Ovary (tissue), 9 donors: ENCODE data around the gene DYRK2. TPM values are rescaled to one million over a fixed set of nuclear protein-coding genes. Genes with fewer than 3 reads are reported as not detected.

Experiments
- DNase-seq, 5 donors: peaks; one replicate each; pipeline ENCODE4 v3.0.0-alpha.2; 2019 to 2020
- H3K27ac ChIP-seq, 2 donors: fragments of 200-600 bp; one replicate each; pipeline versions ENCODE4 v1.5.1 to v1.8.0; 2019 to 2022
- H3K27me3 ChIP-seq: fragments of 200-600 bp; one replicate; pipeline ENCODE4 v1.8.0; 2022
- H3K36me3 ChIP-seq: fragments of 200-600 bp; sonication (generic); one replicate; pipeline ENCODE4 v1.5.1; 2019
- H3K4me1 ChIP-seq: one replicate; pipeline ENCODE4 v1.8.1; 2013; ENCODE audit warnings: mild to moderate bottlenecking, moderate library complexity; ENCODE audit not compliant: insufficient read depth
- H3K4me3 ChIP-seq: fragments of 200-600 bp; sonication (generic); one replicate; pipeline ENCODE4 v1.5.1; 2017
- H3K9me3 ChIP-seq, 2 donors: fragments of 200-600 bp in 1 of 2; sonication (generic) in 1 of 2; one replicate each; pipeline versions ENCODE4 v1.5.1 to v1.8.1; 2013 to 2019; ENCODE audit warnings: mild to moderate bottlenecking in 1 of 2, moderate library complexity in 1 of 2
- EP300 ChIP-seq: sonication (generic); formaldehyde crosslinking; IDR thresholded peaks from one replicate; pipeline ENCODE4 v1.6.1; 2017; ENCODE audit warnings: antibody characterized with exemption
- POLR2A ChIP-seq: fragments of 450-650 bp; IDR thresholded peaks from one replicate; pipeline ENCODE4 v1.6.1; 2017; ENCODE audit warnings: antibody characterized with exemption, mild to moderate bottlenecking, moderate library complexity
- WGBS, 3 donors: extraction: QIAGEN DNeasy Blood & Tissue Kit in 1 of 3; methylation state at CpG; one replicate each; pipeline versions ENCODE4 v1.1.5 to v1.1.7; 2013 to 2017; 5-methylcytosine and 5-hydroxymethylcytosine counted together
- intact Hi-C, 4 donors: fragments of 100-400 bp; cut with DNase I; formaldehyde crosslinking; loops; one replicate each; pipeline versions ENCODE4 v1.11.0 to v1.15.1; 2022 to 2023
- polyA plus RNA-seq, 2 donors: library from polyadenylated mRNA; stranded (reverse); fragments of 200-250 nt in 1 of 2; fragments of 350-450 nt in 1 of 2; fragmentation: Illumina TruSeq in 1 of 2; extraction: RNeasy Lipid Tissue Mini Kit (QIAGEN cat#74804) in 1 of 2; gene quantifications; one replicate each; pipeline ENCODE4 v1.2.3, GENCODE V29; 2013 to 2014
- total RNA-seq, 7 donors: library from RNA; depleted of rRNA in 2 of 7; stranded (reverse); fragments of >200 nt in 2 of 7; fragmentation: NEBNext Ultra II Directional in 3 of 7; extraction: Animal tissue kit (Norgen Biotek cat#: 25700) in 3 of 7; gene quantifications; one replicate each; pipeline versions ENCODE4 v1.1.0 to v1.2.4, GENCODE V29; 2016 to 2023
- TF ChIP-seq, protein P1 (sequence below), 3 donors: fragments of 450-650 bp in 2 of 3; fragments of 200-600 bp in 1 of 3; IDR thresholded peaks; one replicate each; pipeline versions ENCODE4 v1.5.1 to v1.8.0; 2016 to 2022; ENCODE audit warnings: antibody characterized with exemption in 3 of 3, mild to moderate bottlenecking in 1 of 3
- donor health status: DM: no; HTN: no; CAD: no; lungs with moderate emphysema.
- donor health status: DM: no; HTN: no; CAD: no.
- donor health status: Bipolar disorder and iron deficiency.
- donor health status: DM: yes; HTN: yes; CAD: no.
- donor health status: DM: no; HTN: no; CAD: no.
- donor health status: DM: yes; HTN: yes; CAD: no.

Gene DYRK2
- total and polyA plus RNA-seq, 9 donors = 7.4 to 23.6 (median 17.7) TPM

DNA sequence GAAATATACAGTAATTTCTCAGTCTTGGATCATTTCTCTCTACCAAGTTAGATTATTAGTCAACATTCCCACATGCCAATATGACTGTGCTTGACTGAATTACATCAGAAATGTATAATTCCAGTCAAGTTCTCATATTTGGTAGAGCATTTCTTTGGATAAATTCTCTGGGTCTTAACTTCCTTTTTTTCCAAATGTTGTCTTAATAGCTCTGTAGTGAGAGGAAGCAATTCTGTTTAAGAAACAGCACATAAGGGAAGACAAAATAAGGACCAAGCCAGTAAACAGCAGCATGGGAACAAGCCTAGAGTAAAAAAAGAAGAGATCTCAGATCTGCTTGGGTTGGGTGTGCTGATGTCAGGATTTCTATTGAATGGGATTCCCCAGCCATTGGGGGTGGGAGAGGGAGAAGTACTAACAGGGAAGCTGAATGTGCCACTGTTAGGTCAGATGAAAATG, 14.2 kb upstream of the DYRK2 start:
- Histone ChIP-seq H3K4me1 (peaks cover 2% of the 10 kb centered on the region), H3K27me3 (no peaks in the 10 kb centered on the region), H3K9me3 (no peaks in the 10 kb centered on the region), H3K27ac (no peak overlapping the region), H3K36me3 (no peaks in the 10 kb centered on the region), H3K4me3 (no peak overlapping the region)
- intact Hi-C loops = no loop called here
- TF ChIP-seq, protein P1, sequence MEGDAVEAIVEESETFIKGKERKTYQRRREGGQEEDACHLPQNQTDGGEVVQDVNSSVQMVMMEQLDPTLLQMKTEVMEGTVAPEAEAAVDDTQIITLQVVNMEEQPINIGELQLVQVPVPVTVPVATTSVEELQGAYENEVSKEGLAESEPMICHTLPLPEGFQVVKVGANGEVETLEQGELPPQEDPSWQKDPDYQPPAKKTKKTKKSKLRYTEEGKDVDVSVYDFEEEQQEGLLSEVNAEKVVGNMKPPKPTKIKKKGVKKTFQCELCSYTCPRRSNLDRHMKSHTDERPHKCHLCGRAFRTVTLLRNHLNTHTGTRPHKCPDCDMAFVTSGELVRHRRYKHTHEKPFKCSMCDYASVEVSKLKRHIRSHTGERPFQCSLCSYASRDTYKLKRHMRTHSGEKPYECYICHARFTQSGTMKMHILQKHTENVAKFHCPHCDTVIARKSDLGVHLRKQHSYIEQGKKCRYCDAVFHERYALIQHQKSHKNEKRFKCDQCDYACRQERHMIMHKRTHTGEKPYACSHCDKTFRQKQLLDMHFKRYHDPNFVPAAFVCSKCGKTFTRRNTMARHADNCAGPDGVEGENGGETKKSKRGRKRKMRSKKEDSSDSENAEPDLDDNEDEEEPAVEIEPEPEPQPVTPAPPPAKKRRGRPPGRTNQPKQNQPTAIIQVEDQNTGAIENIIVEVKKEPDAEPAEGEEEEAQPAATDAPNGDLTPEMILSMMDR (IDR thresholded peaks at IDR 0.05) = no peak
- TF ChIP-seq POLR2A = no peak
- DNase-seq = no peak

DNA sequence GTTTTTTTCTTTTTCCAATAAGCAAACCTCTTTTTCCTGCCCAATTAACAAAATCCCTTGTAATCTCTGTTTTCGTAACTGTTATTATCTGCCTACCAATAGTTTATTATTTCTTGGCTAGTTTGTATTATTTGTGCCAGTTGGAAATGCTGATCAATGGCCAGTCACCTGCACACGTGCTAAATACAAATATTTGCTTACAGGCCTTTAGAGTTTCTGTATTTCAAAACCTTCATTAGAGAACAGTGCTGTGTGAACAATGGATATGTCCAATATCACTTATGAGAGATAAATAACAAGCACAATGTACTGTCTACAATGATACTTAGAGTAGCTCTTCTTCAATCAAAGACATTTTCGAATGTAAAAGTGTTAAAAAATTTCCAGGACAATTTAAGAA, 10.8 kb upstream of the DYRK2 start:
- Histone ChIP-seq H3K27me3 (no peaks in the 10 kb centered on the region), H3K4me1 (no peaks in the 10 kb centered on the region), H3K9me3 (no peaks in the 10 kb centered on the region), H3K4me3 (no peak overlapping the region), H3K27ac (no peak overlapping the region), H3K36me3 (no peaks in the 10 kb centered on the region)
- DNase-seq = no peak
- intact Hi-C loops = no loop called here
- TF ChIP-seq, protein P1 (IDR thresholded peaks at IDR 0.05) = no peak
- TF ChIP-seq POLR2A (no peak), EP300 (no peak)
- 82 to 90% (median 82%) methylated on average over 3 of the region's 3 CpGs for WGBS, 3 donors

DNA sequence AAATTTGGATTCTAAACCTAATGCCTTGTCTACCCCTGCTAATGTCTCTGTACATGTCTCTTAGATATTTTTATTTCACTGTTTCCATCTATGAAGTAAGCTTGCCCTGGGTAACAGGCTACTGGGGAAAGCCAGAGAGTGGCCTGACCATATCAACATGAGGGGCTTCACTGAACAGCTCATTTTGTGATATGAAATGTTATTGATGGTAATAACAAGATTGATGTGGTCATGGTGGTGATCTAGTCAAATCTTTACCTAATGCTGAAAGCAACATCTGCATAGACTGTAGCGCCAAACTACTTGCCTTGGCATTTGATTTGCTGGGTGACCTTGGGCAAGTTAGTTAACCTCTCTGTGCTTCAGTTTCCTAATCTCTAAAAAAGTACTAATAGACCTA, 9.9 kb upstream of the DYRK2 start:
- intact Hi-C loops = no loop called here

DNA sequence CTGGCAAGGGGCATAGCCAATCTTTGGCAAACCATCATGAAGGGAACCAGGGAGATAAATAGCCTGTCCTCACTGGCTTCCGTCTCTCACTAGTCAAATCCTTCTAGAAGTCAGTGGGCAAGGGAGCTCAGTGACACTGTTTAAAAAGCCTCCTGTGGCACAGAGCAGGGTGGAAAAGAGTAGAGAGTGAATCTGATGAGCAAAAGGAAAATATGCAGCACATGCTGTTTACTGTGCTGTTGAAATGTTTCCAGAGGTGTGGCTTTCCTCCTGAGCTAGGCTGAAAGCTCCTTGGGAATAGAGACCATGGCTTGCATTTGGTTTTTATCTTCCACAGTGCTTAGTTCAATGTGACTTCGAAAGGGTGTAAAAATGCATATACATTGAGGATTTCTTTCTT, 7.7 kb upstream of the DYRK2 start:
- no peaks in the 10 kb centered on the region for H3K36me3 ChIP-seq
- no peak overlapping the region for H3K27ac ChIP-seq
- intact Hi-C loops = loop anchor here in 1 of 4 donors (10.0 kb wide), 1 partner anchor 376 kb away; the partner anchor contains the start of gene CAND1
- 53 to 83% (median 74%) methylated on average over 2 of the region's 2 CpGs for WGBS, 3 donors
- no peaks in the 10 kb centered on the region for H3K27me3 ChIP-seq
- no peaks in the 10 kb centered on the region for H3K4me1 ChIP-seq
- no peaks in the 10 kb centered on the region for H3K9me3 ChIP-seq
- DNase-seq = no peak
- TF ChIP-seq, protein P1 (IDR thresholded peaks at IDR 0.05) = no peak
- TF ChIP-seq EP300 = no peak
- TF ChIP-seq POLR2A = no peak
- H3K4me3 ChIP-seq = no peak overlapping the region

More for the DNA sequence above, 9.9 kb upstream of the DYRK2 start:
- no peaks in the 10 kb centered on the region for H3K4me1 ChIP-seq
- TF ChIP-seq EP300 (no peak), POLR2A (no peak)
- TF ChIP-seq, protein P1 (IDR thresholded peaks at IDR 0.05) = no peak
- WGBS, 3 donors = 89 to 97% (median 94%) methylated on average over 1 of the region's 1 CpG
- no peak for DNase-seq
- no peak overlapping the region for H3K4me3 ChIP-seq
- H3K9me3 ChIP-seq = no peaks in the 10 kb centered on the region
- no peaks in the 10 kb centered on the region for H3K36me3 ChIP-seq
- H3K27me3 ChIP-seq = no peaks in the 10 kb centered on the region
- H3K27ac ChIP-seq = no peak overlapping the region
